Measurements from ENCODE around the gene NOS3.
A peak's percentile ranks its signal among the peaks of the same experiment; 100 is the strongest.

Gene NOS3

GRCh38 chr7:150986556-150986955 is 4.3 kb upstream of the NOS3 start:
- H3K4me1 ChIP-seq (ENCODE audit: insufficient read depth, insufficient read length) = peaks cover 4% of the 10 kb centered on the region
- TF ChIP-seq SUZ12 (IDR thresholded peaks at IDR 0.05; ENCODE audit: extremely low read depth, insufficient read depth, insufficient read length) (no peak), ZNF274 (IDR thresholded peaks at IDR 0.05; ENCODE audit: low read depth, low read length) (no peak), YY1 (IDR thresholded peaks at IDR 0.05; ENCODE audit: insufficient read depth, insufficient read length) (no peak)
- peaks cover 26% of the 10 kb centered on the region for H3K27me3 ChIP-seq (ENCODE audit: insufficient read depth, insufficient read length)
- H3K9ac ChIP-seq (ENCODE audit: insufficient read length, low read depth) = no peak overlapping the region
- no peaks in the 10 kb centered on the region for H3K36me3 ChIP-seq (ENCODE audit: insufficient read depth, insufficient read length, low read length)
- no peak for DNase-seq (ENCODE audit: low read depth, low spot score)
- peaks cover 20% of the 10 kb centered on the region; the same call in 1 of the 2 replicates for H3K9me3 ChIP-seq (ENCODE audit: insufficient read depth, low read length)
- no peak overlapping the region for H3K4me3 ChIP-seq (ENCODE audit: insufficient read length, low read depth)

GRCh38 chr7:150988230-150989226 is 2.3 kb upstream of the NOS3 start:
- DNase-seq (ENCODE audit: low read depth, low spot score) = no peak
- H3K4me3 ChIP-seq (ENCODE audit: insufficient read length, low read depth) = no peak overlapping the region
- TF ChIP-seq ZNF274 (IDR thresholded peaks at IDR 0.05; ENCODE audit: low read depth, low read length) (no peak), SUZ12 (IDR thresholded peaks at IDR 0.05; ENCODE audit: extremely low read depth, insufficient read depth, insufficient read length) (no peak), YY1 (IDR thresholded peaks at IDR 0.05; ENCODE audit: insufficient read depth, insufficient read length) (no peak)

GRCh38 chr7:150989456-150989855 is 1.4 kb upstream of the NOS3 start:
- Histone ChIP-seq H3K4me1 (ENCODE audit: insufficient read depth, insufficient read length) (peaks cover 9% of the 10 kb centered on the region), H3K4me3 (ENCODE audit: insufficient read length, low read depth) (no peak overlapping the region), H3K9me3 (ENCODE audit: insufficient read depth, low read length) (peaks cover 21% of the 10 kb centered on the region; the same call in 1 of the 2 replicates), H3K36me3 (ENCODE audit: insufficient read depth, insufficient read length, low read length) (no peaks in the 10 kb centered on the region), H3K27me3 (ENCODE audit: insufficient read depth, insufficient read length) (peaks cover 6% of the 10 kb centered on the region), H3K9ac (ENCODE audit: insufficient read length, low read depth) (no peak overlapping the region)
- no peak for DNase-seq (ENCODE audit: low read depth, low spot score)
- no peak for TF ChIP-seq ZNF274 (IDR thresholded peaks at IDR 0.05; ENCODE audit: low read depth, low read length)
- TF ChIP-seq SUZ12 (IDR thresholded peaks at IDR 0.05; ENCODE audit: extremely low read depth, insufficient read depth, insufficient read length) = no peak
- TF ChIP-seq YY1 (IDR thresholded peaks at IDR 0.05; ENCODE audit: insufficient read depth, insufficient read length) = no peak

More at GRCh38 chr7:150988230-150989226, 2.3 kb upstream of the NOS3 start:
- H3K9me3 ChIP-seq (ENCODE audit: insufficient read depth, low read length) = peaks cover 21% of the 10 kb centered on the region; the same call in 1 of the 2 replicates
- peaks cover 7% of the 10 kb centered on the region for H3K4me1 ChIP-seq (ENCODE audit: insufficient read depth, insufficient read length)
- H3K27me3 ChIP-seq (ENCODE audit: insufficient read depth, insufficient read length) = peaks cover 10% of the 10 kb centered on the region
- no peaks in the 10 kb centered on the region for H3K36me3 ChIP-seq (ENCODE audit: insufficient read depth, insufficient read length, low read length)
- peak overlapping the region; percentile 28 for H3K9ac ChIP-seq (ENCODE audit: insufficient read length, low read depth)

GRCh38 chr7:150992051-150992640 is 1.3 kb downstream of the NOS3 start:
- no peak overlapping the region for H3K9ac ChIP-seq (ENCODE audit: insufficient read length, low read depth)
- no peak overlapping the region for H3K4me3 ChIP-seq (ENCODE audit: insufficient read length, low read depth)
- DNase-seq (ENCODE audit: low read depth, low spot score) = no peak
- no peaks in the 10 kb centered on the region for H3K27me3 ChIP-seq (ENCODE audit: insufficient read depth, insufficient read length)
- TF ChIP-seq SUZ12 (IDR thresholded peaks at IDR 0.05; ENCODE audit: extremely low read depth, insufficient read depth, insufficient read length) (no peak), YY1 (IDR thresholded peaks at IDR 0.05; ENCODE audit: insufficient read depth, insufficient read length) (no peak), ZNF274 (IDR thresholded peaks at IDR 0.05; ENCODE audit: low read depth, low read length) (no peak)
- H3K4me1 ChIP-seq (ENCODE audit: insufficient read depth, insufficient read length) = peaks cover 5% of the 10 kb centered on the region
- no peaks in the 10 kb centered on the region for H3K36me3 ChIP-seq (ENCODE audit: insufficient read depth, insufficient read length, low read length)
- peaks cover 21% of the 10 kb centered on the region; the same call in 1 of the 2 replicates for H3K9me3 ChIP-seq (ENCODE audit: insufficient read depth, low read length)

GRCh38 chr7:150992833-150993302 is 2.1 kb downstream of the NOS3 start:
- TF ChIP-seq YY1 (IDR thresholded peaks at IDR 0.05; ENCODE audit: insufficient read depth, insufficient read length) (no peak), SUZ12 (IDR thresholded peaks at IDR 0.05; ENCODE audit: extremely low read depth, insufficient read depth, insufficient read length) (no peak), ZNF274 (IDR thresholded peaks at IDR 0.05; ENCODE audit: low read depth, low read length) (no peak)
- no peak overlapping the region for H3K4me3 ChIP-seq (ENCODE audit: insufficient read length, low read depth)
- H3K36me3 ChIP-seq (ENCODE audit: insufficient read depth, insufficient read length, low read length) = no peaks in the 10 kb centered on the region
- no peak overlapping the region for H3K9ac ChIP-seq (ENCODE audit: insufficient read length, low read depth)
- H3K9me3 ChIP-seq (ENCODE audit: insufficient read depth, low read length) = peaks cover 21% of the 10 kb centered on the region; the same call in 1 of the 2 replicates
- no peaks in the 10 kb centered on the region for H3K27me3 ChIP-seq (ENCODE audit: insufficient read depth, insufficient read length)
- no peak for DNase-seq (ENCODE audit: low read depth, low spot score)
- H3K4me1 ChIP-seq (ENCODE audit: insufficient read depth, insufficient read length) = peaks cover 5% of the 10 kb centered on the region

GRCh38 chr7:150993511-150993910 is 2.7 kb downstream of the NOS3 start:
- Histone ChIP-seq H3K4me1 (ENCODE audit: insufficient read depth, insufficient read length) (peaks cover 5% of the 10 kb centered on the region), H3K27me3 (ENCODE audit: insufficient read depth, insufficient read length) (no peaks in the 10 kb centered on the region)

More at GRCh38 chr7:150993511-150993910, 2.7 kb downstream of the NOS3 start:
- Histone ChIP-seq H3K9ac (ENCODE audit: insufficient read length, low read depth) (no peak overlapping the region), H3K36me3 (ENCODE audit: insufficient read depth, insufficient read length, low read length) (no peaks in the 10 kb centered on the region), H3K9me3 (ENCODE audit: insufficient read depth, low read length) (peaks cover 21% of the 10 kb centered on the region; the same call in 1 of the 2 replicates), H3K4me3 (ENCODE audit: insufficient read length, low read depth) (no peak overlapping the region)
- TF ChIP-seq YY1 (IDR thresholded peaks at IDR 0.05; ENCODE audit: insufficient read depth, insufficient read length) (no peak), SUZ12 (IDR thresholded peaks at IDR 0.05; ENCODE audit: extremely low read depth, insufficient read depth, insufficient read length) (no peak), ZNF274 (IDR thresholded peaks at IDR 0.05; ENCODE audit: low read depth, low read length) (no peak)
- no peak for DNase-seq (ENCODE audit: low read depth, low spot score)
